Fibroblast of lung (primary cell): ENCODE data around the gene ABLIM2. TPM values are rescaled to one million over a fixed set of nuclear protein-coding genes. Genes with fewer than 3 reads are reported as not detected.
"Not testable (repeated sequence)": the region's sequence is repeated elsewhere in the genome, so short reads cannot be mapped to it uniquely, and the experiment has no call there.

ENCODE experiments used
- DNase-seq, 2 donors: peaks; one replicate each; pipeline versions ENCODE4 v3.0.0 to v3.0.0-alpha.2; 2010; ENCODE audit warnings: low read depth in 2 of 2
- H2AFZ ChIP-seq: 2 replicates; pipeline ENCODE4 v1.5.1; 2012; ENCODE audit warnings: low read length, control low read depth, inconsistent platforms
- H3K27ac ChIP-seq: 2 replicates; pipeline ENCODE4 v1.5.1; 2011; ENCODE audit warnings: low read length, control low read depth; ENCODE audit not compliant: insufficient read depth
- H3K27me3 ChIP-seq: 2 replicates; pipeline ENCODE4 v1.5.1; 2011; ENCODE audit warnings: mild to moderate bottlenecking, low read length; ENCODE audit not compliant: control insufficient read depth, insufficient read depth
- H3K36me3 ChIP-seq: 2 replicates; pipeline ENCODE4 v1.5.1; 2011; ENCODE audit warnings: low read length; ENCODE audit not compliant: control insufficient read depth, insufficient read depth
- H3K4me1 ChIP-seq: 2 replicates; pipeline ENCODE4 v1.5.1; 2011; ENCODE audit warnings: low read length; ENCODE audit not compliant: control insufficient read depth, insufficient read depth; ENCODE audit errors: extremely low read depth
- H3K4me2 ChIP-seq: 2 replicates; pipeline ENCODE4 v1.5.1; 2011; ENCODE audit warnings: low read length, control low read depth; ENCODE audit not compliant: insufficient read depth; ENCODE audit errors: extremely low read depth
- H3K4me3 ChIP-seq, 4 experiments: fragments of 200-600 bp in 1 of 4; sonication (generic) in 1 of 4; replicated peaks in 1 of 4; 2 replicates each; pipeline ENCODE4 v1.5.1; 2011 to 2016; ENCODE audit warnings: low read length in 4 of 4, low read depth in 3 of 4, mild to moderate bottlenecking in 3 of 4, control low read depth in 2 of 4, inconsistent platforms in 1 of 4, mixed read lengths in 1 of 4; ENCODE audit not compliant: insufficient read depth in 1 of 4; ENCODE audit errors: control extremely low read depth in 1 of 4
- H3K79me2 ChIP-seq: 2 replicates; pipeline ENCODE4 v1.5.1; 2012; ENCODE audit warnings: mild to moderate bottlenecking, low read length, inconsistent platforms; ENCODE audit not compliant: control insufficient read depth, insufficient read depth
- H3K9ac ChIP-seq: 2 replicates; pipeline ENCODE4 v1.5.1; 2011; ENCODE audit warnings: mild to moderate bottlenecking, low read length, control low read depth; ENCODE audit not compliant: insufficient read depth
- H3K9me3 ChIP-seq: 2 replicates; pipeline ENCODE4 v1.5.1; 2012; ENCODE audit warnings: low read depth, low read length; ENCODE audit not compliant: control insufficient read depth, insufficient read depth
- H4K20me1 ChIP-seq: 2 replicates; pipeline ENCODE4 v1.5.1; 2011; ENCODE audit warnings: low read length; ENCODE audit not compliant: control insufficient read depth, insufficient read depth; ENCODE audit errors: extremely low read depth
- EZH2 ChIP-seq: IDR thresholded peaks from 2 replicates; pipeline ENCODE4 v1.5.1; 2012; ENCODE audit warnings: low read length, control low read depth, mild to moderate bottlenecking; ENCODE audit errors: missing control alignments
- polyA plus RNA-seq, 2 donors: library from polyadenylated mRNA; depleted of rRNA in 1 of 2; stranded (reverse) in 1 of 2; unstranded in 1 of 2; fragments of >200 nt; gene quantifications; 2 replicates each; pipeline ENCODE4 v1.2.1, GENCODE V29; 2011 to 2012; ENCODE audit warnings: missing spikeins in 1 of 2
- total RNA-seq: library from RNA; depleted of rRNA; stranded (reverse); fragments of >200 nt; gene quantifications from 2 replicates; pipeline ENCODE4 v1.2.1, GENCODE V29; 2014
- TF ChIP-seq, protein P1 (sequence below), 2 donors: IDR thresholded peaks in 1 of 2; conservative IDR thresholded peaks in 1 of 2; 1 replicate in 1 of 2; 2 replicates in 1 of 2; pipeline ENCODE4 v1.5.1; 2011 to 2012; ENCODE audit warnings: low read length in 2 of 2, control low read depth in 1 of 2, inconsistent platforms in 1 of 2, low read depth in 1 of 2, mild to moderate bottlenecking in 1 of 2

Gene ABLIM2
- total and polyA plus RNA-seq, 2 donors (not counting 1 experiment from before 2014, with no cell fraction given): 0.66 to 2.6 TPM

- H3K27me3 ChIP-seq: no peaks in the 10 kb centered on the region
- H3K27ac ChIP-seq: no peak overlapping the region
- H3K4me3 ChIP-seq: no peak overlapping the region
- H3K36me3 ChIP-seq: no peaks in the 10 kb centered on the region
- H2AFZ ChIP-seq: no peak overlapping the region
- no peaks in the 10 kb centered on the region for H4K20me1 ChIP-seq
- no peaks in the 10 kb centered on the region for H3K79me2 ChIP-seq
- H3K9ac ChIP-seq: no peak overlapping the region
- no peaks in the 10 kb centered on the region for H3K9me3 ChIP-seq
- TF ChIP-seq, protein P1, sequence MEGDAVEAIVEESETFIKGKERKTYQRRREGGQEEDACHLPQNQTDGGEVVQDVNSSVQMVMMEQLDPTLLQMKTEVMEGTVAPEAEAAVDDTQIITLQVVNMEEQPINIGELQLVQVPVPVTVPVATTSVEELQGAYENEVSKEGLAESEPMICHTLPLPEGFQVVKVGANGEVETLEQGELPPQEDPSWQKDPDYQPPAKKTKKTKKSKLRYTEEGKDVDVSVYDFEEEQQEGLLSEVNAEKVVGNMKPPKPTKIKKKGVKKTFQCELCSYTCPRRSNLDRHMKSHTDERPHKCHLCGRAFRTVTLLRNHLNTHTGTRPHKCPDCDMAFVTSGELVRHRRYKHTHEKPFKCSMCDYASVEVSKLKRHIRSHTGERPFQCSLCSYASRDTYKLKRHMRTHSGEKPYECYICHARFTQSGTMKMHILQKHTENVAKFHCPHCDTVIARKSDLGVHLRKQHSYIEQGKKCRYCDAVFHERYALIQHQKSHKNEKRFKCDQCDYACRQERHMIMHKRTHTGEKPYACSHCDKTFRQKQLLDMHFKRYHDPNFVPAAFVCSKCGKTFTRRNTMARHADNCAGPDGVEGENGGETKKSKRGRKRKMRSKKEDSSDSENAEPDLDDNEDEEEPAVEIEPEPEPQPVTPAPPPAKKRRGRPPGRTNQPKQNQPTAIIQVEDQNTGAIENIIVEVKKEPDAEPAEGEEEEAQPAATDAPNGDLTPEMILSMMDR (conservative IDR thresholded peaks at IDR 0.05 in 1 of 2, IDR thresholded peaks at IDR 0.05 in 1 of 2; ENCODE audit: low read depth in 1 of 2, low read length in 2 of 2): no peak
- no peak for TF ChIP-seq EZH2
- H3K4me1 ChIP-seq: no peaks in the 10 kb centered on the region
- peak in 1 of 2 donors; percentile 47 for DNase-seq
- H3K4me2 ChIP-seq: no peak overlapping the region
Measured at GRCh38 chr4:7945709-7946380, 212.8 kb downstream of the ABLIM2 start.

- no peaks in the 10 kb centered on the region for H3K27me3 ChIP-seq
- no peak overlapping the region for H3K4me3 ChIP-seq
- TF ChIP-seq EZH2: no peak
- TF ChIP-seq, protein P1 (conservative IDR thresholded peaks at IDR 0.05 in 1 of 2, IDR thresholded peaks at IDR 0.05 in 1 of 2; ENCODE audit: low read depth in 1 of 2, low read length in 2 of 2): no peak
- H3K36me3 ChIP-seq: no peaks in the 10 kb centered on the region
- H3K4me2 ChIP-seq: no peak overlapping the region
- no peaks in the 10 kb centered on the region for H3K79me2 ChIP-seq
- no peak overlapping the region for H2AFZ ChIP-seq
- no peaks in the 10 kb centered on the region for H3K9me3 ChIP-seq
- no peaks in the 10 kb centered on the region for H4K20me1 ChIP-seq
- no peaks in the 10 kb centered on the region for H3K4me1 ChIP-seq
- DNase-seq: peak in 1 of 2 donors; percentile 46
- H3K27ac ChIP-seq: no peak overlapping the region
- H3K9ac ChIP-seq: no peak overlapping the region
Measured at GRCh38 chr4:7944599-7945220, 213.9 kb downstream of the ABLIM2 start.

- H2AFZ ChIP-seq, H3K4me3 ChIP-seq, H3K4me1 ChIP-seq, H3K4me2 ChIP-seq, H3K27me3 ChIP-seq, H4K20me1 ChIP-seq, H3K27ac ChIP-seq, H3K9me3 ChIP-seq, H3K36me3 ChIP-seq, DNase-seq, H3K79me2 ChIP-seq, H3K9ac ChIP-seq: not testable (repeated sequence)
Measured at GRCh38 chr4:7943688-7944087, 214.9 kb downstream of the ABLIM2 start.
